GM13977 (cell line): ENCODE measurements around the gene PDE8A.

Experiments used
- DNase-seq: peaks from one replicate; pipeline ENCODE4 v3.0.0; 2012; ENCODE audit warnings: low spot score
- in situ Hi-C: fragments of 300-500 bp; cut with MboI; formaldehyde crosslinking; loops from one replicate; pipeline ENCODE4 v1.12.0; 2022; ENCODE audit warnings: low sequenced_read_pairs, low pct_unique_long_range_greater_than_20kb, mixed read lengths, inconsistent platforms; ENCODE audit not compliant: unreplicated experiment
- TF ChIP-seq, protein P1 (sequence below): IDR thresholded peaks from 2 replicates; pipeline ENCODE4 v1.5.1; 2012; ENCODE audit warnings: mild to moderate bottlenecking, control low read depth; ENCODE audit not compliant: insufficient read depth; ENCODE audit errors: extremely low read depth, missing control alignments

Gene PDE8A

GRCh38 chr15:85016275-85016674 lies 34.6 kb downstream of the PDE8A start:
- in situ Hi-C loops = no loop called here
- TF ChIP-seq, protein P1, sequence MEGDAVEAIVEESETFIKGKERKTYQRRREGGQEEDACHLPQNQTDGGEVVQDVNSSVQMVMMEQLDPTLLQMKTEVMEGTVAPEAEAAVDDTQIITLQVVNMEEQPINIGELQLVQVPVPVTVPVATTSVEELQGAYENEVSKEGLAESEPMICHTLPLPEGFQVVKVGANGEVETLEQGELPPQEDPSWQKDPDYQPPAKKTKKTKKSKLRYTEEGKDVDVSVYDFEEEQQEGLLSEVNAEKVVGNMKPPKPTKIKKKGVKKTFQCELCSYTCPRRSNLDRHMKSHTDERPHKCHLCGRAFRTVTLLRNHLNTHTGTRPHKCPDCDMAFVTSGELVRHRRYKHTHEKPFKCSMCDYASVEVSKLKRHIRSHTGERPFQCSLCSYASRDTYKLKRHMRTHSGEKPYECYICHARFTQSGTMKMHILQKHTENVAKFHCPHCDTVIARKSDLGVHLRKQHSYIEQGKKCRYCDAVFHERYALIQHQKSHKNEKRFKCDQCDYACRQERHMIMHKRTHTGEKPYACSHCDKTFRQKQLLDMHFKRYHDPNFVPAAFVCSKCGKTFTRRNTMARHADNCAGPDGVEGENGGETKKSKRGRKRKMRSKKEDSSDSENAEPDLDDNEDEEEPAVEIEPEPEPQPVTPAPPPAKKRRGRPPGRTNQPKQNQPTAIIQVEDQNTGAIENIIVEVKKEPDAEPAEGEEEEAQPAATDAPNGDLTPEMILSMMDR = no peak
- DNase-seq = no peak

DNA sequence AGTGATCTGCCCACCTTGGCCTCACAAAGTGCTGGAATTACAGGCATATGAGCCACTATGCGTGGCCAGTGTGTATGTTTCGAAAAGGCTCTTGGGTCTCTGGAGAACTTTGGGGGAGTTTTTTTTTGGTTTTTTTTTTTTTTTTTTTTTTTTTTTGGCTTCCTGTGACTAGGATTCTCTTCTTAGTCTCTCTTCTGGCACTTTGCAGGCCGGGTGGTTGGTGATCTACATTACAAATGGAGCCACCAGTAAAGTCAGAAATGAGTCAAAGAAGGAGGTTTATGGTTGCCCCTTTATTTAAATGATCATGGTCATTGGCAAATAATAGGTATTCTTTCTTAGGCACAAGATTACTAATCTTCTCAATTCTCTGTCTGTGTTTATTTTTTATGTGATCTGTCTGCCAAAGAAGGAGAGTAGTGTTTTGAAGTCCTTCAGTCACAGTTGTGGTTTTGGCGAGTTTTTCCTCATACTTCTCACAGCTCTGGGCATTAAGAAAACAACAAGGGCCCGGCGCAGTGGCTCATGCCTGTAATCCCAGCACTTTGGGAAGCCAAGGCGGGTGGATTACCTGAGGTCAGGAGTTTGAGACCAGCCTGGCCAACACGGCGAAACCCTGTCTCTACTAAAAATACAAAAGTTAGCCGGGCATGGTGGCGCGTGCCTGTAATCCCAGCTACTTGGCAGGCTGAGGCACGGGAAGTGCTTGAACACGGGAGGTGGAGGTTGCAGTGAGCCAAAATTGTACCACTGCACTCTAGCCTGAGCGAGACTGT lies 38.3 kb downstream of the PDE8A start:
- in situ Hi-C loops = no loop called here
- TF ChIP-seq, protein P1 = no peak

GRCh38 chr15:85021409-85021808 lies 39.8 kb downstream of the PDE8A start:
- no peak for DNase-seq
- TF ChIP-seq, protein P1 = no peak
- in situ Hi-C loops = no loop called here

More for the DNA sequence above, 38.3 kb downstream of the PDE8A start:
- no peak for DNase-seq

GRCh38 chr15:85022860-85023403 lies 41.3 kb downstream of the PDE8A start:
- in situ Hi-C loops = no loop called here
- DNase-seq = no peak
- TF ChIP-seq, protein P1 = no peak

GRCh38 chr15:85024003-85024402 lies 42.3 kb downstream of the PDE8A start:
- in situ Hi-C loops = no loop called here
- TF ChIP-seq, protein P1 = no peak
- DNase-seq = no peak

DNA sequence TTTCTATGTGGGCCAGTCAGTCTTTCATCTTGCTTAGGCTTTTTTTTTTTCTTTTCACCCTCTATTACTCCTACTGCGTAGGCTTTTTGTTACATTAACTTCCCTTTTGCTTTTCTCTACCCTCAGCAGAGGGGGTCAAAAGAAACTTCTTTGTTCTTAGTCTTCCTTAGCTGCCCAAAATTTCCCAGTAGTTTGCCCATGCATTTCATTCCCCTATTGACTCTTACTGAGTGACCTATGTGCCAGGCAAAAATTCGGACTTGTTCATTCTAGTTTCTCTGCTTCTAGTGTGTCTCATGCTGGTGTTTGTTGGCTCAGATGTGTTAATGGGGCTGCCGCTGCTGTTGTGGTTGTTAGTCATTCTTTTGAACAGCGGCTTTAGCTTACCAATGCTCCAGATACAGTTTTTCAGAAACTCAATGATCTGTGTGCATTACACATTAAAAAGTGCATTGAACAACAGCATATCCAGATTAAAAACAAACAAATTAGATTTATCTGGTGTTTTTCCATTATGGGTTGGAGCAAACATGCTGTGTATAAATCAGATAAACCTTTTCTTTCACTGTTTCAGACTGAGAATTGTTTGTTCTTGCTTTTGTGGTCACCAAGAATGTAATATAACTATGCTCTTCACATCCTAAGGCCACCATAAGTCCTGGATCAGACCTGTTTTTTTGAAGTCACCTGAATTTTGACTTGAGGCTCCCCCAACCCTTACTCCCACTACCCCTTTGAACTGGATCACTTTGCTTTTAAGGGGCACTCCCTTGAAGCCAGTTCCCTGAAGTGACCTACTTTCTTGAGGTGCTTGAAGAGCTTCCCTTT lies 43.1 kb downstream of the PDE8A start:
- TF ChIP-seq, protein P1 = no peak
- in situ Hi-C loops = no loop called here
- DNase-seq = peak; percentile 38
